Transverse colon (tissue), 4 donors: ENCODE results near the gene SMDT1.
"Not testable (repeated sequence)": the region's sequence is repeated elsewhere in the genome, so short reads cannot be mapped to it uniquely, and the experiment has no call there.

Source experiments
- CTCF ChIP-seq, 5 experiments: fragments of 200-600 bp in 3 of 5; fragments of 450-650 bp in 2 of 5; sonication (generic) in 3 of 5; IDR thresholded peaks; 1 replicate in 2 of 5; 2 replicates in 3 of 5; pipeline ENCODE4 v1.5.1; 2016 to 2017; ENCODE audit warnings: antibody characterized with exemption in 5 of 5, inconsistent platforms in 3 of 5, mild to moderate bottlenecking in 2 of 5, moderate library complexity in 1 of 5
- EP300 ChIP-seq: sonication (generic); formaldehyde crosslinking; IDR thresholded peaks from one replicate; pipeline ENCODE4 v1.6.1; 2017; ENCODE audit warnings: antibody characterized with exemption, low read depth
- POLR2AphosphoS5 ChIP-seq, 3 donors: sonication (generic); formaldehyde crosslinking; IDR thresholded peaks; one replicate each; pipeline ENCODE4 v1.6.1; 2016; ENCODE audit warnings: antibody characterized with exemption in 3 of 3

GRCh38 chr22:42130639-42131431 is 51.3 kb downstream of the SMDT1 start, which contains the start of gene CYP2D6:
- TF ChIP-seq CTCF (IDR thresholded peaks at IDR 0.05); POLR2AphosphoS5 (IDR thresholded peaks at IDR 0.05); EP300: not testable (repeated sequence)
